DND-41 (cell line): ENCODE results near the gene TBC1D17.

Experiments
- EZH2 ChIP-seq: IDR thresholded peaks from 3 replicates; pipeline ENCODE4 v1.6.1; 2012; ENCODE audit warnings: borderline replicate concordance, low read depth, mild to moderate bottlenecking, moderate library complexity, low read length, inconsistent platforms; ENCODE audit not compliant: severe bottlenecking
- TF ChIP-seq, protein P1 (sequence below): IDR thresholded peaks from 2 replicates; pipeline ENCODE4 v1.5.1; 2012; ENCODE audit warnings: borderline replicate concordance, low read length, moderate library complexity, mild to moderate bottlenecking; ENCODE audit not compliant: poor library complexity, severe bottlenecking; ENCODE audit errors: extremely low read depth

- TF ChIP-seq, protein P1, sequence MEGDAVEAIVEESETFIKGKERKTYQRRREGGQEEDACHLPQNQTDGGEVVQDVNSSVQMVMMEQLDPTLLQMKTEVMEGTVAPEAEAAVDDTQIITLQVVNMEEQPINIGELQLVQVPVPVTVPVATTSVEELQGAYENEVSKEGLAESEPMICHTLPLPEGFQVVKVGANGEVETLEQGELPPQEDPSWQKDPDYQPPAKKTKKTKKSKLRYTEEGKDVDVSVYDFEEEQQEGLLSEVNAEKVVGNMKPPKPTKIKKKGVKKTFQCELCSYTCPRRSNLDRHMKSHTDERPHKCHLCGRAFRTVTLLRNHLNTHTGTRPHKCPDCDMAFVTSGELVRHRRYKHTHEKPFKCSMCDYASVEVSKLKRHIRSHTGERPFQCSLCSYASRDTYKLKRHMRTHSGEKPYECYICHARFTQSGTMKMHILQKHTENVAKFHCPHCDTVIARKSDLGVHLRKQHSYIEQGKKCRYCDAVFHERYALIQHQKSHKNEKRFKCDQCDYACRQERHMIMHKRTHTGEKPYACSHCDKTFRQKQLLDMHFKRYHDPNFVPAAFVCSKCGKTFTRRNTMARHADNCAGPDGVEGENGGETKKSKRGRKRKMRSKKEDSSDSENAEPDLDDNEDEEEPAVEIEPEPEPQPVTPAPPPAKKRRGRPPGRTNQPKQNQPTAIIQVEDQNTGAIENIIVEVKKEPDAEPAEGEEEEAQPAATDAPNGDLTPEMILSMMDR = no peak
- no peak for TF ChIP-seq EZH2
Measured at GRCh38 chr19:49860336-49861102, 17.0 kb upstream of the TBC1D17 start.
